GM18502 (cell line): ENCODE data around the gene G3BP1.
"Not testable (repeated sequence)": the region's sequence is repeated elsewhere in the genome, so short reads cannot be mapped to it uniquely, and the experiment has no call there.

ENCODE experiments used
- ATAC-seq: cut with Tn5 transposase; IDR thresholded peaks from one replicate; pipeline ENCODE4 v1.9.1; 2021; ENCODE audit warnings: mild to moderate bottlenecking; ENCODE audit not compliant: unreplicated experiment, poor library complexity

Gene G3BP1

DNA sequence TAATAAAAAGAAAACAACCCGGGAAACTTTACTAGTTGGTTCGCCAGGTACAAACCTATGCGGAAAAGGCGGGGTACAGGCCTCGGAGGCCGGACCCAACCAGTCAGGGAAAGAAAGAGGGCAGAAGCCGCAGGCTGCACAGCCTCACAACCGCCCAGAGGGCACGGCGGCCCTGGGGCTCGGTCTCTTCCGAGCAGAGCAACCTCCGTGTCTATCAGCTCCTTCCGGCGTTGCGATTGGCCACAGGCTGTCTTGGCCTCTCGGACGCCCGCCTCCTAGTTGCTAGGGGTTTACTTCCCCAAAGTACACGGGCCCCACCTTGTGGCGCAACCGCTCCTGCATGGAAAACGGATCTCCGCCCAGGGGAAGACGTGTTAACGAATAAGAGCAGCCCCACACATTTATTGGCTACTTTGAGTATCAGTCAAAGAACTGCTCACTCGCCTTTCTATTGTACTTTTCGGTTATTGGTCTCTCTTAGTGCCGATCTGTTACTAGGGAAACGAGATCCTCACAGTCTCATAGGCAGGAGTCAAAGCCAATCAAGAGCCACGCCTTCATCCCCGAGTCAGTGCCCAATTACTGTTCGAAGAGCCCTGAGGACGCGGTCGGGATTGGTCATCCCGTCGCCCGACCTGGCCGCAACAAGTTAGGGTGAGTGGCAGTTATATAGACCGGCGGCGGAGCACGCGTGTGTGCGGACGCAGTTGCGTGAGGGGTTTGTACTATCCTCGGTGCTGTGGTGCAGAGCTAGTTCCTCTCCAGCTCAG, at the start of gene G3BP1:
Gene G3BP1, plus strand, starts transcription at position 696 of the 770 bp plus-strand sequence. CDS start 14,667 bp downstream, outside the sequence.
- ATAC-seq = peak; percentile 83

DNA sequence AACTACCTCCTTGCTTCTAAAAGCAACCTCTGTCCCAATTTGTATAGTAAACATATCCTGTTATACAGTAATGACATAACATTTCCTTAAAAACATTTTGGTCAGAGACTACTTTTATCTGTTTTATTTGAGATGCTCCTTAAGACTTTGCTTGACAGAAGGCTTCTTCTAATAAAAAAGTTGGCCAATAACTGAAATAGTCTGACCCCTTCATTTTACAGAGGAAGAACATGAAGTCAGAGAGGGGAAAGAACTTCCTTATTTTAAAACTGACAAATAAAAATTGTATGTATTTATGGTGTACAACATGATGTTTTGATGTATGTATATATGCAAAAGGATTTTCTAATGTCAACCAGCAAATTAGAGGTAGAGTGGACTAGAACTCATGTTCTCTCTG, 49.2 kb upstream of the G3BP1 start:
- ATAC-seq = no peak

DNA sequence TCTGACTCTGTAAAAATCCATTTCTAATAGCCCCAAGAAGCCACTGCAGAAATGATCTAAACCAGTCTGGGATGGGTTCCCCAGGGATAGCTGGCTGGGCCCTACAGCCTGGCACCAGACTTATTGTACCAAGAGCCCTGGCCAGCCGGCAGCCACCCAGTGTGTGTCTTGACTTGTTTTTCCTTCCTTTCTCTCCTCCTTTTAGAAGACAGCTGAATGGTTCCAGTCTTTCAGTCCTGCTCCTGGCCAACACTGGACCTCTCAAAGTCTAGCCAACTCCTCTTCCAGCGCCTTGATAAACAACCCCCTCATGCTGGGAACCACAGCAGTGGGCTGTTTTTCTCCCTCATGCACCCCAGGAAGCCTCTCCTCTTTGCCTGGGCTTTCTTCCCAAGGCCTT, 47.4 kb upstream of the G3BP1 start:
- ATAC-seq = no peak

- not testable (repeated sequence) for ATAC-seq
Measured at GRCh38 chr5:151729597-151729996, 42.2 kb upstream of the G3BP1 start.

DNA sequence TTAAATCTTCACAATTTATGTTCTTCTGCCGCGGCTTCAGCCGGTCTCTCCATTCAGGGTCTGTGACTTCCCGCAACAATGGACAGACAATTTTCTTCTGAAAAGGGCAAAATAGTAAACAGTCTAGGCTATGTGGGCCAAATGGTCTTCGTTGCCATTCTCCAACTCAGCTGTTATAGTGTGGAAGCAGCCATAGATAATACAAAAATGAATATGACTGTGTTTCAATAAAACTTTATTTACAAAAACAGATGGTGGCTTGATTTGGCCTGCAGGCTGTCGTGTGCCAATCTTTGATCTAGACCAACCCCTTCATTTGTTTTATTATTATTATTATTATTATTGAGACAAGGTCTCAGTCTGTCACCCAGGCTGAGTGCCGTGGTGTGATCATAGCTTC, 41.4 kb upstream of the G3BP1 start:
- ATAC-seq = no peak

DNA sequence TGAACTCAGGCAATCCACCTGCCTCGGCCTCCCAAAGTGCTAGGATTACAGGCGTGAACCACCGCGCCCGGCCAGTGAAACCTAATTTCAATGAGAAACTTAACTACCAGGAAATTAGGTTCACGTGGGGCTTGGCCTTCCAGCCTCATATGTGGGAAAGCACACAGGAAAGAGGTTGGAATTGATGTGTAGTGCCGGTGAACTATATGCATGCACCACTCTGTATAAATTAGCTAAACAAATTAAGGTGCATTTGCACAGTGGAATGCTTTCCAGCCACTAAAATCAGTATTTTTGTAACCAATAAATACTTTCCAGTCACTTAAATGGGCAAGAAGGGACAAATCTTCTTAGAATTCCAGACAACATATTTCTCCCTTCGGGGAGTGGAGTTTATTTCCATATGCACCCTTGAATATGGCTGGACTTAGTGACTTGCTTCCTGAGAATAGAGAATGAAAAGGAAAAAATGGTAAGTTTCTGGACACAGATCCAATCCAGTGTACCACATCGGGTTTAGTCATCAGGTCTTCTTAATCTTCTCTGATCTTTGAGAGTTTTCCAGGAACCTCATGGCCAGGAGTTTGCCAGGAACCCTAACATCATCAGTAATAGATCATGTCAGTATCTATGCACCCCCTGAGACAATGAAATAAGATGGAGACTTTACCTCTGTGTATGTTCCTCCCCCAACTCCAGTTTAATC, 38.2 kb upstream of the G3BP1 start:
- ATAC-seq = no peak

DNA sequence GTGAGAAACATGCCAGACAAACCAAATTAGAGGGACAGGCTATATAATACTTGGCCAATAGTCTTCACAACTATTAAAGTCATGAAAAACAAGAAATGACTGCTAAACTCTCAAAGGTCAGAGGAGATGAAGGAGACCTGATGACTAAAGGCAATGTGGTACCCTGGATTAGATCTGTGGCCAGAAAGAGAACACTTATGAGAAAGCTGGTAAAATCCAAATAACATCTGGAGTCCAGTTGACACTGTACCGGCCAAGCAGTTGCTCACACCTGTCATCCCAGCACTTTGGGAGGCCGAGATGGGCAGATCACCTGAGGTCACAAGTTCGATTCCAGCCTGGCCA, 37.7 kb upstream of the G3BP1 start:
- ATAC-seq = no peak

- ATAC-seq = no peak
Measured at GRCh38 chr5:151735646-151736045, 36.1 kb upstream of the G3BP1 start.

- no peak for ATAC-seq
Measured at GRCh38 chr5:151737431-151737830, 34.3 kb upstream of the G3BP1 start.

DNA sequence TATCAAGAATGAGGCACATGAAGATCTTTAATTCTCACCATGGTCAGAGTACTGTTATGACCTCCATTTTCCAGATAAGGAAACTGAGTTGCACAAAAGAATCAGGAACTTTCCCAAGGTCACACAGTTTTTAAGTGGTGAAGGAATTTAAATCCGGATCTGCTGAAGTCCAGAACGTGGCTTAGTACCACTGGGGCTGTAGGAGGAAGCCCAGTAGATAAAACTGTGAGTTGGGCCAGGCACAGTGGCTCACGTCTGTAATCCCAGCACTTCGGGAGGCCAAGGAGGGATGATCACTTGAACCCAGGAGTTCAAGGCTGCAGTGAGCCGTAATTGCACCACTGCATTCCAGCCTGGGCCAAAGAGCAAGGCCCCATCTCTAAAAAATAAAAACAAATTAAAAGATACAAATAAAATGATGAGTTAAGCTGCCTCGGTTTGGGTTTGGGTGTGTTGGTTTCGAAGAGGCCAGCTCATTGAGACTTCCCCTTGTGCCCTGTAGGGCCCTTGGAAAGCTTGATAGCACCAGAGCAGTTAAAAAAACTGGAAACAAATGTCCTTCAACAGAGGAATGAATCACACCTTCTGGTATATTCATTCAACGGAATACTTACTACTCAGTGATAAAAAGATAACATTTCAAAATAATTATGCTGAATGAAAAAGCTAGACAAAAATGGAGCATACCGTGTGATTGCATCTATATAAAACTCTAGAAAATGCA, 33.5 kb upstream of the G3BP1 start:
- no peak for ATAC-seq

DNA sequence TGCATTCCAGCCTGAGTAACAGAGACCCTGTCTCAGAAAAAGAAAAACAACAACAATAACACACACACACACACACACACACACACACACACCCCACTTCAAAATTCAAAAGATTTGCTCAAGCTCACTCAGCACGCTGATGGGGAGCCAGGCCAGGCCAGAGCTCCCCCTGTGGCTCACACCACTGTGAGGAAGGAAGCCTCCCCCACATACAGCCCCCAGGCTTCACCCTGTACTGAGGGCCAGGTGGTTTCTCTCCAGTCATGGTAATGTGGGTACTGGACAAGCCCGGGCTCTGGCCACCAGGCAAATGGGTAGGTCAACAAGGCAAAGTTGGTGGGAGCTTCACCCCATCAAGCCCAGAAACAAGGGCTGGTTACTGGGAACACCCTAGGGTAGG, 32.4 kb upstream of the G3BP1 start:
- no peak for ATAC-seq

DNA sequence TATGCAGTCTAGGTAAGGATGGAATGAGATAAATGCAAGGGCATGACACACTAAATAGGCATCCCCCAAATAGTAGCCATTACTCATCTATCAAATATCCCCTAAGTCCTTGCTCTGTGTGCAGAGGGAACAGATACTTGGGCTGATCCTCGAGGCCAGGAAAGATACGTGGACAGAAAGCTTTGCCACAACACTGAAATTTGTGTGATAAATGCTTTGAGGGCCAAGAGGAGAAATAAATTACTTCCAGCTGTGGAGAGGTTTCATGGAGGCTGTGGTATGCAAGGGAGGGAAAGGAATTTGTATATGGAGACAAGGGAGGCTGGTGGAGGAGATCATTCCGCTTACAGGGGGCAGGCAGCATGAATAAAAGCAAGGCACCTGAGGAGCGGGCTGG, 31.8 kb upstream of the G3BP1 start:
- no peak for ATAC-seq

- peak; percentile 67 for ATAC-seq
Measured at GRCh38 chr5:151740336-151740942, 31.3 kb upstream of the G3BP1 start.

- ATAC-seq = peak; percentile 10
Measured at GRCh38 chr5:151740958-151741373, 30.8 kb upstream of the G3BP1 start.

DNA sequence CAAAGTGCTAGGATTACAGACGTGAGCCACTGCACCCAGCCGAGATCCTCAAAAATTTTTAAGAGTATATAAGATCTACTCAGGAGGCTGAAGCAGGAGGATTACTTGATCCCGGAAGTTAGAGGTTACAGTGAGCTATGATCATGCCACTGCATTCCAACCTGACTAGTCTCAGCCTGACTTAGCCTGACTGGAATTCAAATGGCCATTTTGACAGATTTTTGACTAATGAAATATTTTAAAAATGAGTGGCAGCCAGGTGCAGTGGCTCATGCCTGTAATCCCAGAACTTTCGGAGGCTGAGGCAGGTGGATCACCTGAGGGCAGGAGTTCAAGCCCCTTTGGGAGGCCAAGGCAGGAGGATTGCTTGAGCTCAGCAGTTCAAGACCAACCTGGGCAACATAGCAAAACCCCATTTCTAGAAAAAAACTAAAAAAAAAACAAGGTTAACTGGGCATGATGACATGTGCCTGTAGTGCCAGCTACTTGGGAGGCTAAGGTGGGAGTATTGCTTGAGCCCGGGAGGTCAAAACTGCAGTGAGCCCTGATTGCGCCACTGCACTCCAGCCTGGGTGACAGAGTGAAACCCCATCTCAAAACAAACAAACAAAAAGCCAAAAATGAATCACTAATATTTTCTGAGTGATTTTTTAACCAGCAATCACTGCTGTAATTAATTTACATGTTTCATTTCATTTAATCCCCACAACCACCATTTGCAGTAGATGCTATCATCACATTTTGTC, 29.9 kb upstream of the G3BP1 start:
- no peak for ATAC-seq

DNA sequence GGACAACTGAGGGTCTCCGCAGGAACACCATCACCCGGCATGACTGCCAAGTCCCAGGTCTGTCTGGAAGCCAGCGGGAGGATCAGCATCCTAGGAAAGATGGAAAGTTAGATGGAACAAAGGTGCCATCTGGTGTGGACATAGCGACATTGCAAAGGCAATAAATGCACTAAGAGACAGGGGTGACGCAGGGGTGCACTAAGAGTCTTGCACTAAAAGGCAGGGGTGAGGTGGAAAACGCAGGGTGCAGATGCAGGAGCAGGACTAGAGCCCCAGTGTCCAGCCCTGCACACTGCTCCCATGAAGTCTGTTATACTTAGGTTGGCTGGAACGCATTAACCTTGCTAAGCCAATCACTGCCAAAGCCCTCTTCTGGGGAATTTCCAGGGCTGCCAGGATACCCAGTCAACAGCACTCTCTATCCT, 28.9 kb upstream of the G3BP1 start:
- no peak for ATAC-seq

DNA sequence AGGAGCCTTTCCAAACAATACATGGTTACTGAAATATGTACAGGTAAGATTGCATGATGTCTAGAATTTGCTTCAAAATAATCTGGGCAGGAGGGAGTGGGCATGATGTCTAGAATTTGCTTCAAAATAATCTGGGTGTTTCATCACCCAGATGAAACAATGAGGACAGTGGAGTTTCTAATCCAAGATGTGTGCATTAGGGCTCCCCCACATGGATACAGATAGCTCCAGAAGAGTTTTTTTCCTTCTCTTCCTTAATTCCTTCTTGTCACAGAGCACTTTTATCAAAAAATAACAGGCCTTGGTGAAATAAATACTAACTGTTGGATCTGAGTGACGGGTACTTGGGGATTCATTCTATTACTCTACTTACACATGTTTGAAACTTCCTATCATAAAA, 28.2 kb upstream of the G3BP1 start:
- no peak for ATAC-seq

DNA sequence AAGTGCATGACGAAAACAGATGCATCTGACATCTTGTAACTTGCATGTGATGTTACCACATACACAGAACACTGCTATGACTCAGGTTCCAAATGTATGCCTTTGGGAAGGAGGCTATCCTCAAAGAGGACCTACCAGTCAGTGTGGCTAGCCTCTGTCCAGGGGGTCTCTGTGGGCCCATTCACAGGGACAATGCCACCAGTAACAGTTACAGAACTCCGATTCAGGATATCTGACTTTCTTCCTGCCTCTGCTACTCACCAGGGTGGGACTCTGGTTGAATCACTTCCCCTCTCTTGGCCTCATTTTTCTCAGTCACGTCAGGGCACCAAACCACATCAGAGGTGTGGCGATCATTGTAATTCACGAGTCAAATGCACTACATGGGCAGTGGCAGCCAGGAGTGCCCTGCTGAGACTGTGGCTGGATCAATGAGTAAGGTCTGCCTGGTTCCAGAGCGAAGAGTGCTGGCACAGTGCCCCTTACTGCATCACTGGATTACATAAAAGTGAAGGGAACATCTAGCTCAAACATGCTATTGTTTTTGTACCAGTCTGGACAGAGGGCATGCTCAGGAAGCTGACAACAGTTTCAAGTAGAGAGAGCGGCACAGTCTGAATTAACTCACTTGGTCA, 26.6 kb upstream of the G3BP1 start:
- peak; percentile 55 for ATAC-seq

GRCh38 chr5:151750121-151750520, 21.6 kb upstream of the G3BP1 start:
- ATAC-seq = no peak

- ATAC-seq = no peak
Measured at GRCh38 chr5:151751091-151751490, 20.7 kb upstream of the G3BP1 start.
